22Rv1 (cell line): ENCODE measurements around the gene MKLN1.

Source experiments
- H3K27ac ChIP-seq: fragments of 450-650 bp; 2 replicates; pipeline ENCODE4 v1.5.1; 2017
- ZFX ChIP-seq: fragments of 450-650 bp; IDR thresholded peaks from 2 replicates; pipeline ENCODE4 v1.6.1; 2017; ENCODE audit warnings: antibody characterized with exemption, borderline replicate concordance
- TF ChIP-seq, protein P1 (sequence below): fragments of 450-650 bp; IDR thresholded peaks from 2 replicates; pipeline ENCODE4 v1.5.1; 2017; ENCODE audit warnings: mild to moderate bottlenecking

MKLN1 gene

DNA sequence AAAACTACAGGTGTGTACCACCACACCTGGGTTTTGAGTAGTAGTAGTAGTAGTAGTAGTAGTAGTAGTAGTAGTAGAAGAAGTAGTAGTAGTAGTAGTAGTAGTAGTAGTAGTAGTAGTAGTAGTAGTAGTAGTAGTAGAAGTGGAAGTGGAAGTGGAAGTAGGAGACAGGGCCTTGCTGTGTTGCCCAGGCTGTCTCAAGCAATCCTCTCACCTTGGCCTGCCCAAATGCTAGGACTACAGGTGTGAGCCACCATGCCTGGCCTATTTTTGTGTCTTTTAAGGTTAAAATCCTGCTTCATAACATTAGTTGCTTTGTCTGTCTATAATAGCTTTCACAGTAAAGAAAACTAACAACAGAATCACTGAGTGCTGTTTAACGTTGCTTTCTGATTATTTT lies 117.0 kb downstream of the MKLN1 start:
- TF ChIP-seq ZFX: no peak
- TF ChIP-seq, protein P1, sequence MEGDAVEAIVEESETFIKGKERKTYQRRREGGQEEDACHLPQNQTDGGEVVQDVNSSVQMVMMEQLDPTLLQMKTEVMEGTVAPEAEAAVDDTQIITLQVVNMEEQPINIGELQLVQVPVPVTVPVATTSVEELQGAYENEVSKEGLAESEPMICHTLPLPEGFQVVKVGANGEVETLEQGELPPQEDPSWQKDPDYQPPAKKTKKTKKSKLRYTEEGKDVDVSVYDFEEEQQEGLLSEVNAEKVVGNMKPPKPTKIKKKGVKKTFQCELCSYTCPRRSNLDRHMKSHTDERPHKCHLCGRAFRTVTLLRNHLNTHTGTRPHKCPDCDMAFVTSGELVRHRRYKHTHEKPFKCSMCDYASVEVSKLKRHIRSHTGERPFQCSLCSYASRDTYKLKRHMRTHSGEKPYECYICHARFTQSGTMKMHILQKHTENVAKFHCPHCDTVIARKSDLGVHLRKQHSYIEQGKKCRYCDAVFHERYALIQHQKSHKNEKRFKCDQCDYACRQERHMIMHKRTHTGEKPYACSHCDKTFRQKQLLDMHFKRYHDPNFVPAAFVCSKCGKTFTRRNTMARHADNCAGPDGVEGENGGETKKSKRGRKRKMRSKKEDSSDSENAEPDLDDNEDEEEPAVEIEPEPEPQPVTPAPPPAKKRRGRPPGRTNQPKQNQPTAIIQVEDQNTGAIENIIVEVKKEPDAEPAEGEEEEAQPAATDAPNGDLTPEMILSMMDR: no peak
- H3K27ac ChIP-seq: no peak overlapping the region

DNA sequence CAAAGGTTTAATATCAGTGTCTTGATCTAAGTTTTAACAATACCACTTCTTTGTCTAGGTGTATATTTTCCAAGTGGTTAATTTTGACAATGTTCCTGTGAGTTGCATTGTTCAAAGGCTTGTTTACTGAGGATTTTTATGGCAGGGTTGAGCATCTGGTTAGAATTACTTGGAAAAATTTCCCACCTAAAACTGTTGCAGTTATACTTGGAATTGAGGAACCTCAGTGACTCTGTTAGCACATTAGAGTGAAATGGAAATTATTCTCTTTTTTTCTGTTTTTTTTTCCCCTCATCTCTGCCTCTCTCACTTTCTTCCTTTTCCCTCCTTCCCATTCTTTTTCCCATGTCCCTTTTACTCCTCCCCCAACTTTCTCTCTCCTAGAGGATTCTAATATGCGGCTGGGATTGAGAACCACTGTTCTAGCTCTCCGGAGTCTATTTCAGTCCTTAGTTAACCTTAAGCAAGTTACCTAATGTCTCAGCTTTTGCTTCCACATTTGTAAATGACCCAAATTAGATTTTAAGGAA lies 121.8 kb downstream of the MKLN1 start:
- no peak for TF ChIP-seq ZFX
- TF ChIP-seq, protein P1: no peak
- H3K27ac ChIP-seq: no peak overlapping the region

DNA sequence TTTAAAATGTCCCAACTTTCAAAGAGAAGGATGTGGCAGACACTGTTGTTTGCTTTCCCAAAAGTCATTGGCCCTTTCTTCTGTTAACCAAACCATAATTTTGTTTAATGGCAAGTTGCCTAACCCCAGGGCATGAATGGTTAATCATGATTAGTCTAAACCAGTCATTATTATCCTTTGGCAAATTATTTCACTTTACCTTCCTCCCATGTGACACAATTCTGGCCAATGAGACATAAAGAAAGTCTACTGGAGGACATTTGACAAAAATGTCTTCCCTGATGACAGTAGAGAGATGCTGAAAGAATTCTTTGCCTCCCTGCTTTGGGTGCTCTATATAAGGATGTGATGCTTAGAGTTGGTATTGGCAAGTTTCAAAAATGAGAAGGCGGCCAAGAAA lies 126.8 kb downstream of the MKLN1 start:
- TF ChIP-seq, protein P1: no peak
- no peak for TF ChIP-seq ZFX
- no peak overlapping the region for H3K27ac ChIP-seq

DNA sequence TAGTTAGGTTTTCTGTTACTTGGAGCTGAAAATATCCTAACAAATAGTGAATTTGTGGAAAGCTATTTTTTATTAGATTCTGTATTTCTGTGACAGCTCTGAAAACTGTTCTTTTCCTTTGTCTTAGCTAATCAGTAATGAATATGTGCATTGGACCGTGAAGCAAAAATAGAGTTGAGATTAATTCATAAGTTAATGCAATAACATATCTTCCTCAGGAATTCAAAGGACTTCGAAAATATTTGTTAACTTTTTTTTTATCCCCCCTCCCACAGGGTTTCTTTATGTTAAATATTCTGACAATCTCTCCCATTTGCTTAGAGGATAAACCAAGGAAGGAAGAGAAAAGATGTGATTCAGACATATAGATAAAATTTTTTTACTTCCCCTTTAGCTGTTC lies 127.3 kb downstream of the MKLN1 start:
- no peak for TF ChIP-seq ZFX
- TF ChIP-seq, protein P1: no peak
- H3K27ac ChIP-seq: no peak overlapping the region

DNA sequence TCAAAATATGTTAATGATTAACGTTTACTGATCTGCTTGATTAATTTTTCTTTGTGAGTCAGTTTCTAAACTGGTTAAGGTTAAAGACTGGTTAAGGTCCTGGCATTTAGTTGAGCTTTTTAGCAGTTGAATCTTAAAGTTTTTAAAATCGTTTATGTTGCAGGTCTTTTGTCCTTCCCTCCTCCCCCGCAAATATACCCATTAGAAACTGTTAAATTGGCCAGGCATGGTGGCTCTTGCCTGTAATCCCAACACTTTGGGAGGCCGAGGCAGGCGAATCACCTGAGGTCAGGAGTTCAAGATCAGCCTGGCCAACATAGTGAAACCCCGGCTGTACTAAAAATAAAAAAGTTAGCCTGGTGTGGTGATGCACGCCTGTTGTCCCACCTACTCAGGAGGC lies 127.9 kb downstream of the MKLN1 start:
- TF ChIP-seq, protein P1: no peak
- TF ChIP-seq ZFX: no peak
- no peak overlapping the region for H3K27ac ChIP-seq

DNA sequence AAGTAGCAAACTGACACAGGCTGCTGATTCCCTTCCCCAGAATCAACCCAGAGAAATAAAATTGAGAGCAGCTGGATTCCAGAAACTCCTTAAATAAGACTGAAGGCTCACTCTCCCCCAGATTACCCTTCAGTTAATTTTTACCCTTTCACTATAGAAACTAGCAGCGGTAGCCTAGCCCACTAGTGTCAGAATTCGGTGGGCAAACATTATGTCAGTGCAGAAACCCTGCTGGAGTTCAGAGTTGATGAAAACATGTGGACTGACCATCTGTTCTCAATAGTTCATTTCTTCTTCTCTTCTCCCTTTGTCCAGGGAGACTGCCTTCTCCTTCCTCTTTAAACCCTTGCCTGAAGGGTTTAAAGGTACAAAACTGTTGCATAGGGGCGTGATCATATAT lies 128.7 kb downstream of the MKLN1 start:
- TF ChIP-seq, protein P1: no peak
- H3K27ac ChIP-seq: no peak overlapping the region

DNA sequence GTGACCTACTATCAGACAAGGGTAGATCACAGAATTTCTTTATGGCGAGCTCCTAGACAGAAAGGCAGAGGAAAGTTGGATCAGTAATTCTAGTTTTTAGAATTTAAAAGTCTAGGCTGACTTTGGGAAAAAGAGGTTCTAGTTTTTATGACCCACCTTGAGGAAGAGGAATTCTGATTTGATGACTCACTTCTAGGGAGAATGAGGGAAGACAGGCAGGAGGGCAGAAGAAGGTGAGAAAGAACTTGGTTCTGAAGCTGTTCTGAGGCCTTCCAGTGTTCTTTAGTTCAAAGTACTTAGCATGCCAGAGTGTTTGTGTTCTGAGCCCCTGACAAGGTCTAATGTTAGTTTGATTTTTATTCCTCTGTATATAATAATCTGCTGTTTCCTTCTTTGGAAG lies 131.6 kb downstream of the MKLN1 start:
- TF ChIP-seq, protein P1: no peak
- no peak for TF ChIP-seq ZFX
- H3K27ac ChIP-seq: no peak overlapping the region
